Measurements from ENCODE around the gene DPP8.
A peak's percentile ranks its signal among the peaks of the same experiment; 100 is the strongest.

DPP8 gene

DNA sequence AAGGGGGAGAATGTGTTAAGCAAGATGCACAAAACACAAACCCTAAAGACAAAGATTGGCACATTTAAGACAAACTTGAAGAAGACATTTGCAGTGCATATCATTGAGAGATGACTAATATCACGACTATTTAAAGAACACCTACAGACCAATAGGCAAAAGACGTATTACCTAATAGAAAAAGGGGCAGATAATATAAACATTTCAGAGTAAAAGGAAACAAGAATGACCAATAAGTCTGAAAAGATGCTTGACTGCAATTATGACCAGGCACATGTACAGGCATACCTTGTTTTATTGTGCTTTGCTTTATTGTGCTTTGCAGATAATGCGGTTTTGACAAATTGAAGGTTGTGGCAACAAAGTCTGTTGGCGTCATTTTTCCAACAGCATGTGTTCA lies 17.7 kb upstream of the DPP8 start:
- TF ChIP-seq, protein P1, sequence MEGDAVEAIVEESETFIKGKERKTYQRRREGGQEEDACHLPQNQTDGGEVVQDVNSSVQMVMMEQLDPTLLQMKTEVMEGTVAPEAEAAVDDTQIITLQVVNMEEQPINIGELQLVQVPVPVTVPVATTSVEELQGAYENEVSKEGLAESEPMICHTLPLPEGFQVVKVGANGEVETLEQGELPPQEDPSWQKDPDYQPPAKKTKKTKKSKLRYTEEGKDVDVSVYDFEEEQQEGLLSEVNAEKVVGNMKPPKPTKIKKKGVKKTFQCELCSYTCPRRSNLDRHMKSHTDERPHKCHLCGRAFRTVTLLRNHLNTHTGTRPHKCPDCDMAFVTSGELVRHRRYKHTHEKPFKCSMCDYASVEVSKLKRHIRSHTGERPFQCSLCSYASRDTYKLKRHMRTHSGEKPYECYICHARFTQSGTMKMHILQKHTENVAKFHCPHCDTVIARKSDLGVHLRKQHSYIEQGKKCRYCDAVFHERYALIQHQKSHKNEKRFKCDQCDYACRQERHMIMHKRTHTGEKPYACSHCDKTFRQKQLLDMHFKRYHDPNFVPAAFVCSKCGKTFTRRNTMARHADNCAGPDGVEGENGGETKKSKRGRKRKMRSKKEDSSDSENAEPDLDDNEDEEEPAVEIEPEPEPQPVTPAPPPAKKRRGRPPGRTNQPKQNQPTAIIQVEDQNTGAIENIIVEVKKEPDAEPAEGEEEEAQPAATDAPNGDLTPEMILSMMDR (IDR thresholded peaks at IDR 0.05; ENCODE audit: low read depth, low read length): no peak
- no peak overlapping the region for H3K4me3 ChIP-seq (ENCODE audit: low read depth, low read length)
- DNase-seq (ENCODE audit: low read depth, low spot score): no peak
- in situ Hi-C loops (cut with HindIII; ENCODE audit: low sequenced_read_pairs): no loop called here

DNA sequence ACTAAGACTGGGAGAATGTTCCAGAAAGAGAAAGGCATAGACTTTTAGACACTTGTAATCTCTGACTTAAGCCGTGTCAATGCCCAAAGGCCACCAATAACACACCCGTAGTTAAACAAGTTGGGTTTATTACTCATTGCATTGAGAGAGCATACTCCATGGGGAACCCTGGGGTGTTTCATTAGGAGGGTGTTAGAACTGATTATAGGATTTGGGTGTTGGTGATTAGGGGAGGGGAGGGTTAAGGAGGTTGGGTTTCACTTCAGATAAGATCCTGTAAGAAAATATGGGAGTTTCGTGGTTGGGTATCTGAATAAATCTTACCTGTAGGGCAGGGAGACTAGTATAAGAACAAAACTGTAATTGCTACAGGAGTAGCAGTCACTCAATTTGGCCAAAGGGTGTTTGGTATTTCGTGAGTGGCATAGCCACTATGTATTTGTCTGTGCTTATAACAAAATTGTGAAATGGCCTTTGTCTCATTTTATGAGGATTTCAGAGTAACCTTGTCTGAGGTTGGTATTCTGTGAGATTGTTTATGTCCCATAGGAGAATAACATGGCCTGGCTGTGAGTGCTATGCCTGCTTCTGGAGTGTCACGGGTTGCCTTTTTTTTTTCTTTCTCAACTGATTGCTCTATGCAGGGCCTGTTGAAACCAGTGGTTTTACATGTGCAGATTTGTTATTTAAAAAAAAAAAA lies 15.7 kb upstream of the DPP8 start:
- no peak for DNase-seq (ENCODE audit: low read depth, low spot score)
- no peak overlapping the region for H3K4me3 ChIP-seq (ENCODE audit: low read depth, low read length)
- TF ChIP-seq, protein P1 (IDR thresholded peaks at IDR 0.05; ENCODE audit: low read depth, low read length): no peak
- in situ Hi-C loops (cut with HindIII; ENCODE audit: low sequenced_read_pairs): no loop called here

DNA sequence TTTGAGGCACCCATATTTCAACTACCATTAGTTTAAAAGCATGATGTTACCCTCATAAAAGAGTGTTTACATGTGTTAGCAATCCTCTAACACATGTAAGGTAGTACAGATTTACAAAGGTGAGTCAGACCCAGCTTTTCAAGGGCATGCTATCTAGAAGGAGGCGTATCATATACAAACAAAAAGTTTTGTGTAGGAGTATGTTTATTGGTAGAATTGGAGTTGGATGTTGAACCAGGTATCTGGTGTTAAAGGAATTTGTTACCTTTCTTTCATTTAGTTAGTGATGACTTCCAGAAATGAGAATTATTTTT lies 15.2 kb upstream of the DPP8 start:
- DNase-seq (ENCODE audit: low read depth, low spot score): no peak
- H3K4me3 ChIP-seq (ENCODE audit: low read depth, low read length): no peak overlapping the region
- in situ Hi-C loops (cut with HindIII; ENCODE audit: low sequenced_read_pairs): no loop called here
- TF ChIP-seq, protein P1 (IDR thresholded peaks at IDR 0.05; ENCODE audit: low read depth, low read length): no peak

DNA sequence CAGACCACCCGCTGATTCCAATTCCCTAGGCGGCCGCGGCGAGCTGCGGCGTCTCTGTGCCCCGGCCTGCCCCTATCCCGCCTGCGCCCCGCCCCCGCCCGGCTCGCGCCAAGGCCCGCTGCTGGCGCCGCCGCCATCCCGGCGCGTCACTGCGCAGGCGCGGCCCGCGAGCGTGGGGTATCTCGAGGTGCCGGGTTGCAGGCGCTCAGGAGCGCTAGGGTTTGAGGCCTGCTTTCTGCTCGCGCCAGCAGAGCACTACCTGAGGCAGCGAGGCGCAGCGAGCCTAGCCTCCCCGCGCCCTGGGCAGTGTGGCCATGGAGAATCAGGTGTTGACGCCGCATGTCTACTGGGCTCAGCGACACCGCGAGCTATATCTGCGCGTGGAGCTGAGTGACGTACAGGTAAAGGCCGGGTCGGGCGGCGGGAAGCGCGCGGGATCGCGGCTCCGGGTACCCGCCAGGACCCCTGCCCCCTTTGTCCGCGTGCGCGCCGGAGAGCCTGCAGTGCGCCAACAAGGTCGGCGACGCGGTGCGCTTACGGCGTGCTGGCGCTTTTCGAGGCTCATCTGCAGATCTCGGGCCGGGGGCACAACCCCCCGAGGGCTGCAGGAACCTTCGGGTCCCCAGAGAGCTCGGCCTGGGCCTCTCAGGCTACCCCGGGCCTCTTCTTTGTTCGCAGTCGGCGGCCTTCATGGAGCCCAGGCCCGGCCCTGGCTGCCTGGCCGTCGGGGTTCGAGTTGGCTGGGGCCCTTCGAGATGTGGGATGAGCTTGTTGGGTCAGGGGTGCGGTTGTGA lies 13.0 kb upstream of the DPP8 start, which contains the start of gene HACD3:
HACD3 (plus strand) TSS at position 146 of the 794 bp plus-strand sequence; CDS start at position 315, 169 bp downstream.
- peak; percentile 68 for DNase-seq (ENCODE audit: low read depth, low spot score)
- TF ChIP-seq, protein P1 (IDR thresholded peaks at IDR 0.05; ENCODE audit: low read depth, low read length): no peak
- H3K4me3 ChIP-seq (ENCODE audit: low read depth, low read length): peak within 1 kb of the TSS; percentile 79
- in situ Hi-C loops (cut with HindIII; ENCODE audit: low sequenced_read_pairs): no loop called here

DNA sequence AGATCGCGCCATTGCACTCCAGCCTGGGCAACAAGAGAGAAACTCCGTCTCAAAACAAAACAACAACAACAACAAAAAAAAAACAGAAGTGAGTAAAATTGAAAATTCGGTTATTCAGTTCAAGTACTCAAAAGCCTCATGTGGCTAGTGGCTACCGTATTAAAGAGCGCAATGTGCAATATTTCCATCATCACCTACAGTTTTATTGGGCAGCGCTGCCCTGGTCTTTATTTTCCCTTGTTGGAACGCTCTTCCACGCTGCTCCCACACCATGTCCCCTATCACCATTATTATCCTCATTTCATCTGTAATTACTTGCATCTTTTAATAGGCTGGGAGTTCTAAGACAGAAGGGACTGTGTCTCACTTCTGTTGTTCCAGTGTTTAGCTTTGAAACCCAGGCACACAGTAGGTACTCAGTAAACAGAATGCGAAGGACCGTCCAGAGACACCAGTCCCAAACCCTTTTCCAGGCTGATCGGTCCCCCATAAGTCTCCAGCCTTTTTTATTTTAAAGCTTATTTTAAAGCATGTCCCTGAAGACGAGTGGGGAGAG lies 12.4 kb upstream of the DPP8 start:
- no peak for DNase-seq (ENCODE audit: low read depth, low spot score)
- peak overlapping the region; percentile 79 for H3K4me3 ChIP-seq (ENCODE audit: low read depth, low read length)
- in situ Hi-C loops (cut with HindIII; ENCODE audit: low sequenced_read_pairs): no loop called here
- TF ChIP-seq, protein P1 (IDR thresholded peaks at IDR 0.05; ENCODE audit: low read depth, low read length): no peak

DNA sequence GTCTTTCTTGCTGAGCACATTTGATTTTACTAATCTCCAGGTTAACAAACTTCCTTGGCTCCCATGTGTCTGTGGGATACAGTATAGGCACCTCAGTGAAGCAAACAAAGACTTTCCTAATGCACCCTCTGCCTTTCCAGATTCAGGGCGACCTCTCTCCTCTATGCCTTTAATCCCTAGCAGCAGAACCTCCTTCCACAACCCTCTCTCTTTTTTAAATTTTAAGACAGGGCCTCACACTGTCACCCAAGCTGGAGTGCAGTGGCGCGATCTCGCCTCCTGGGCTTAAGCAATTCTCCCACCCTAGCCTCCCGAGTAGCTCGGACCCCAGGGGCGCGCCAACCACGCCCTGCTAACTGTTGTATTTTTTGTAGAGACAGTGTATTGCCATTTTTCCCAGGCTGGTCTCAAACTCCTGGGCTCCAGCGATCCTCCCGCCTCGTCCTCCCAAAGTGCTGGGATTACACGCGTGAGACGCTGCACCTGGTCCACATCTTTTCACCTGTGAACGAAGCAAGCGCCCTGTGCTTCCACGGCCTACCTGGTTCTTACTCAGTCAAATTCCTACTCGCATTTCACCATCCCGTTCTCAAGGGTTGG lies 11.1 kb upstream of the DPP8 start:
- TF ChIP-seq, protein P1 (IDR thresholded peaks at IDR 0.05; ENCODE audit: low read depth, low read length): no peak
- in situ Hi-C loops (cut with HindIII; ENCODE audit: low sequenced_read_pairs): no loop called here
- no peak overlapping the region for H3K4me3 ChIP-seq (ENCODE audit: low read depth, low read length)
- DNase-seq (ENCODE audit: low read depth, low spot score): no peak

Data from astrocyte of the spinal cord (primary cell).